Neuronal stem cell (in vitro differentiated cells): ENCODE measurements around the gene DDX39A. TPM values are rescaled to one million over a fixed set of nuclear protein-coding genes. Genes with fewer than 3 reads are reported as not detected.

ENCODE experiments used
- DNase-seq: peaks from one replicate; pipeline ENCODE4 v3.0.0-alpha.2; 2013; ENCODE audit warnings: low spot score
- H2AFZ ChIP-seq: one replicate; pipeline ENCODE4 v1.6.1; 2013; ENCODE audit warnings: mild to moderate bottlenecking, low read length, inconsistent platforms
- H2AK5ac ChIP-seq: 2 replicates; pipeline ENCODE4 v1.6.1; 2013; ENCODE audit warnings: low read depth, mild to moderate bottlenecking, inconsistent platforms, low read length, moderate library complexity, mixed read lengths
- H2BK120ac ChIP-seq: 2 replicates; pipeline ENCODE4 v1.6.1; 2013; ENCODE audit warnings: low read depth, mild to moderate bottlenecking, inconsistent platforms, low read length, moderate library complexity, mixed read lengths
- H2BK12ac ChIP-seq: one replicate; pipeline ENCODE4 v1.6.1; 2013; ENCODE audit warnings: low read length, inconsistent platforms
- H2BK15ac ChIP-seq: 2 replicates; pipeline ENCODE4 v1.6.1; 2013; ENCODE audit warnings: mild to moderate bottlenecking, low read length, inconsistent platforms, mixed read lengths
- H2BK5ac ChIP-seq: one replicate; pipeline ENCODE4 v1.6.1; 2013; ENCODE audit warnings: inconsistent platforms, mild to moderate bottlenecking, low read length, moderate library complexity
- H3K14ac ChIP-seq: one replicate; pipeline ENCODE4 v1.6.1; 2013; ENCODE audit warnings: low read length, inconsistent platforms
- H3K18ac ChIP-seq: 2 replicates; pipeline ENCODE4 v1.6.1; 2013; ENCODE audit warnings: low read length, inconsistent platforms
- H3K23ac ChIP-seq: 2 replicates; pipeline ENCODE4 v1.6.1; 2013; ENCODE audit warnings: low read depth, mild to moderate bottlenecking, mixed read lengths, low read length, inconsistent platforms; ENCODE audit not compliant: poor library complexity
- H3K27ac ChIP-seq: replicated peaks from 3 replicates; pipeline ENCODE4 v1.5.1; 2013; ENCODE audit warnings: low read length, inconsistent platforms
- H3K27me3 ChIP-seq, 3 experiments: 2 replicates each; pipeline ENCODE4 v1.6.1; 2013; ENCODE audit warnings: low read length in 3 of 3, mild to moderate bottlenecking in 2 of 3, inconsistent platforms in 1 of 3, low read depth in 1 of 3, mixed read lengths in 1 of 3, moderate library complexity in 1 of 3; ENCODE audit not compliant: control insufficient read depth in 3 of 3, insufficient read depth in 3 of 3
- H3K36me3 ChIP-seq, 2 donors: replicated peaks in 1 of 2; 2 replicates each; pipeline ENCODE4 v1.6.1; 2013; ENCODE audit warnings: low read length in 2 of 2; ENCODE audit not compliant: control insufficient read depth in 2 of 2, insufficient read depth in 2 of 2
- H3K4ac ChIP-seq: 2 replicates; pipeline ENCODE4 v1.6.1; 2013; ENCODE audit warnings: inconsistent platforms, mild to moderate bottlenecking, low read length, moderate library complexity
- H3K4me1 ChIP-seq, 2 donors: 1 replicate in 1 of 2; 2 replicates in 1 of 2; pipeline ENCODE4 v1.6.1; 2013; ENCODE audit warnings: low read length in 2 of 2, low read depth in 1 of 2; ENCODE audit not compliant: control insufficient read depth in 2 of 2, insufficient read depth in 1 of 2
- H3K4me2 ChIP-seq: one replicate; pipeline ENCODE4 v1.6.1; 2013; ENCODE audit warnings: mild to moderate bottlenecking, low read length, inconsistent platforms; ENCODE audit not compliant: insufficient read depth, poor library complexity, severe bottlenecking
- H3K4me3 ChIP-seq, 2 donors: 2 replicates each; pipeline ENCODE4 v1.5.1; 2013; ENCODE audit warnings: low read length in 2 of 2, mild to moderate bottlenecking in 2 of 2, inconsistent platforms in 1 of 2, moderate library complexity in 1 of 2
- H3K79me1 ChIP-seq: one replicate; pipeline ENCODE4 v1.6.1; 2013; ENCODE audit warnings: low read depth, mild to moderate bottlenecking, inconsistent platforms, low read length, moderate library complexity
- H3K9ac ChIP-seq: one replicate; pipeline ENCODE4 v1.6.1; 2013; ENCODE audit warnings: mild to moderate bottlenecking, low read depth, low read length, inconsistent platforms; ENCODE audit not compliant: poor library complexity
- H3K9me3 ChIP-seq, 2 donors: replicated peaks in 1 of 2; 2 replicates each; pipeline versions ENCODE3 to v1.6.1; 2013; ENCODE audit warnings: low read length in 2 of 2, mild to moderate bottlenecking in 2 of 2, inconsistent platforms in 1 of 2, low read depth in 1 of 2, mixed read lengths in 1 of 2, moderate library complexity in 1 of 2; ENCODE audit not compliant: control insufficient read depth in 2 of 2, insufficient read depth in 1 of 2
- H4K8ac ChIP-seq: one replicate; pipeline ENCODE4 v1.6.1; 2013; ENCODE audit warnings: low read depth, mild to moderate bottlenecking, inconsistent platforms, low read length, moderate library complexity
- H4K91ac ChIP-seq: one replicate; pipeline ENCODE4 v1.6.1; 2013; ENCODE audit warnings: low read length, low read depth, mild to moderate bottlenecking, inconsistent platforms; ENCODE audit not compliant: poor library complexity
- WGBS, 2 donors: extraction: QIAGEN DNeasy Blood & Tissue Kit; methylation state at CpG; one replicate each; pipeline ENCODE4 v1.1.7; 2013; ENCODE audit warnings: missing lambda C conversion rate in 2 of 2, mixed read lengths in 1 of 2; ENCODE audit not compliant: insufficient read length in 2 of 2, insufficient replicate concordance in 1 of 2; ENCODE audit errors: extremely low coverage in 2 of 2; 5-methylcytosine and 5-hydroxymethylcytosine counted together
- polyA plus RNA-seq, 2 experiments: library from polyadenylated mRNA; stranded (reverse); fragments of 200-250 nt; gene quantifications; one replicate each; pipeline ENCODE4 v1.2.3, GENCODE V29; 2013

Gene DDX39A
- polyA plus RNA-seq (2013, experiment 1 of 2): 75.6 TPM
- 76.2 TPM for polyA plus RNA-seq (2013, experiment 2 of 2)

- no peak within 1 kb of the TSS for H4K91ac ChIP-seq
- H3K79me1 ChIP-seq: peaks cover 14% of the 10 kb centered on the region
- H3K4me2 ChIP-seq: peak within 1 kb of the TSS; percentile 80
- peak within 1 kb of the TSS; percentile 2 for H2BK5ac ChIP-seq
- H3K18ac ChIP-seq: peak within 1 kb of the TSS; percentile 99
- H3K4me1 ChIP-seq: peaks cover 5 to 17% of the 10 kb centered on the region in 2 donors
- H3K14ac ChIP-seq: peak within 1 kb of the TSS; percentile 56
- peak within 1 kb of the TSS; percentile 19 for H3K4ac ChIP-seq
- peaks cover 5 to 30% of the 10 kb centered on the region in 2 donors for H3K36me3 ChIP-seq
- H3K23ac ChIP-seq: peak within 1 kb of the TSS; percentile 73
- no CpG with 5 or more reads among the region's 57 CpGs for WGBS, 2 donors
- no peak within 1 kb of the TSS for H2BK12ac ChIP-seq
- peak within 1 kb of the TSS; percentile 86 for H3K9ac ChIP-seq
- DNase-seq: peak; percentile 98
- H4K8ac ChIP-seq: no peak within 1 kb of the TSS
- no peaks in the 10 kb centered on the region for H3K9me3 ChIP-seq
- no peak within 1 kb of the TSS for H2AK5ac ChIP-seq
- peak within 1 kb of the TSS; percentile 91 for H3K27ac ChIP-seq
- H2BK120ac ChIP-seq: no peak within 1 kb of the TSS
- no peak within 1 kb of the TSS for H2BK15ac ChIP-seq
- H3K27me3 ChIP-seq: no peaks in the 10 kb centered on the region
- peak within 1 kb of the TSS; percentile 96 for H2AFZ ChIP-seq
- peak within 1 kb of the TSS; percentile 80 to 89 for H3K4me3 ChIP-seq
Observed at GRCh38 chr19:14419106-14419813, at the start of gene DDX39A. TSS of gene DDX39A (minus strand) at chr19:14419341. CDS start at chr19:14413220, 6,121 bp downstream.

DNA sequence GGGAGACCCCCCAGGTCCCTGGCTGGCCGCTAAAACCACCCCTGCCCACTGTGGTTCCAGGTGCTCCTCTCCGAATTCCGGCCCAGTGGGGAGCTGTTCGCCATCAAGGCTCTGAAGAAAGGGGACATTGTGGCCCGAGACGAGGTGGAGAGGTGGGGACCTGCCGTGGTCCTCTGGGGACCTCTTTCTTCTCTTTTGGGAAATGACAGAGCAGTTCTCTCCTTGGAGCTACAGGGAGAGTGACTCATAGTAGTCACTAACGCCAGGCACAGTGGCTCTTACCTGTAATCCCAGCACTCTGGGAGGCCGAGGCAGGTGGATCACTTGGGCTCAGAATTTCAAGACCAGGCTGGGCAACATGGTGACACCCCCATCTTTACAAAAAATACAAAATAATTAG lies 48.7 kb upstream of the DDX39A start:
- no peak overlapping the region for H2BK5ac ChIP-seq
- H3K9ac ChIP-seq: no peak overlapping the region
- H3K4me3 ChIP-seq: no peak overlapping the region
- no peak overlapping the region for H2BK15ac ChIP-seq
- H3K4ac ChIP-seq: no peak overlapping the region
- H3K27me3 ChIP-seq: peaks cover 0 to 3% (median 0%) of the 10 kb centered on the region in 3 experiments
- H3K9me3 ChIP-seq: no peaks in the 10 kb centered on the region
- H3K18ac ChIP-seq: no peak overlapping the region
- no peak for DNase-seq
- no peak overlapping the region for H2BK120ac ChIP-seq
- peaks cover 32 to 68% of the 10 kb centered on the region in 2 donors for H3K36me3 ChIP-seq
- no peak overlapping the region for H4K91ac ChIP-seq
- no peak overlapping the region for H2AFZ ChIP-seq
- H2BK12ac ChIP-seq: no peak overlapping the region
- H3K23ac ChIP-seq: no peak overlapping the region
- H3K14ac ChIP-seq: no peak overlapping the region
- H3K4me1 ChIP-seq: peaks cover 2 to 4% of the 10 kb centered on the region in 2 donors
- H3K4me2 ChIP-seq: no peak overlapping the region
- no peak overlapping the region for H4K8ac ChIP-seq
- no peaks in the 10 kb centered on the region for H3K79me1 ChIP-seq
- no peak overlapping the region for H3K27ac ChIP-seq
- H2AK5ac ChIP-seq: no peak overlapping the region
- WGBS, 2 donors: no CpG with 5 or more reads among the region's 9 CpGs

DNA sequence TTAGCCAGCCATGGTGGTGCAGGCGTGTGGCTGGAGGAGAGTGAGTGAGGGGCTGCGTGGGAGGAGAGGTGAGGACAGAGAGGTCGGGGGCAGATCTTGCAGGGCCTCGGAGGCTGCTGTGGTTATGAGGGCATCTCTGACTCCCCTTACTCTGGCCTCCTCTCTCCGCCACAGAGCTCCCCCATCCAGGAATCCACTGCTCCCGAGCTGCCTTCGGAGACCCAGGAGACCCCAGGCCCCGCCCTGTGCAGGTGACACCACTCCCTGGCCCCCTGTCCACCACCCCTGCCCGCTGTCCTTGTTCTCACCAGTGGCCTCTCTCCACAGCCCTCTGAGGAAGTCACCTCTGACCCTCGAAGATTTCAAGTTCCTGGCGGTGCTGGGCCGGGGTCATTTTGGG lies 48.2 kb upstream of the DDX39A start:
- no peak overlapping the region for H3K18ac ChIP-seq
- DNase-seq: no peak

GRCh38 chr19:14463747-14464146 lies 44.6 kb upstream of the DDX39A start:
- H4K8ac ChIP-seq: no peak overlapping the region
- no peak overlapping the region for H3K4ac ChIP-seq
- no peak overlapping the region for H2AK5ac ChIP-seq
- H2AFZ ChIP-seq: no peak overlapping the region
- no peaks in the 10 kb centered on the region for H3K27me3 ChIP-seq
- peaks cover 17 to 68% of the 10 kb centered on the region in 2 donors for H3K36me3 ChIP-seq
- no peak overlapping the region for H2BK12ac ChIP-seq
- no CpG with 5 or more reads among the region's 21 CpGs for WGBS, 2 donors
- no peak overlapping the region for H2BK120ac ChIP-seq
- H3K4me2 ChIP-seq: no peak overlapping the region
- H3K18ac ChIP-seq: no peak overlapping the region
- H3K9ac ChIP-seq: no peak overlapping the region
- no peak overlapping the region for H3K23ac ChIP-seq
- H3K79me1 ChIP-seq: no peaks in the 10 kb centered on the region
- H2BK15ac ChIP-seq: no peak overlapping the region
- no peaks in the 10 kb centered on the region for H3K4me1 ChIP-seq
- H3K27ac ChIP-seq: no peak overlapping the region
- no peak overlapping the region for H3K4me3 ChIP-seq
- no peak overlapping the region for H2BK5ac ChIP-seq
- H3K9me3 ChIP-seq: peaks cover 0 to 2% of the 10 kb centered on the region in 2 donors
- no peak overlapping the region for H4K91ac ChIP-seq
- no peak overlapping the region for H3K14ac ChIP-seq
- no peak for DNase-seq

More for the DNA sequence above, 48.2 kb upstream of the DDX39A start:
- H4K8ac ChIP-seq: no peak overlapping the region
- no peak overlapping the region for H2BK15ac ChIP-seq
- H3K27me3 ChIP-seq: peaks cover 0 to 1% (median 0%) of the 10 kb centered on the region in 3 experiments
- no peaks in the 10 kb centered on the region for H3K9me3 ChIP-seq
- no peak overlapping the region for H3K4me2 ChIP-seq
- WGBS, 2 donors: no CpG with 5 or more reads among the region's 12 CpGs
- H2BK120ac ChIP-seq: no peak overlapping the region
- no peak overlapping the region for H2BK5ac ChIP-seq
- no peak overlapping the region for H3K4me3 ChIP-seq
- no peak overlapping the region for H3K23ac ChIP-seq
- no peaks in the 10 kb centered on the region for H3K79me1 ChIP-seq
- no peak overlapping the region for H2BK12ac ChIP-seq
- no peak overlapping the region for H3K4ac ChIP-seq
- no peak overlapping the region for H3K14ac ChIP-seq
- peaks cover 1 to 2% of the 10 kb centered on the region in 2 donors for H3K4me1 ChIP-seq
- no peak overlapping the region for H2AK5ac ChIP-seq
- H3K27ac ChIP-seq: no peak overlapping the region
- H2AFZ ChIP-seq: no peak overlapping the region
- peaks cover 32 to 71% of the 10 kb centered on the region in 2 donors for H3K36me3 ChIP-seq
- H4K91ac ChIP-seq: no peak overlapping the region
- H3K9ac ChIP-seq: no peak overlapping the region
